Vagina (tissue), 2 donors: Measurements from ENCODE around the gene SUSD5. TPM values are rescaled to one million over a fixed set of nuclear protein-coding genes. Genes with fewer than 3 reads are reported as not detected.

ENCODE experiments used
- DNase-seq, 2 donors: peaks; one replicate each; pipeline ENCODE4 v3.0.0-alpha.2; 2017; ENCODE audit errors: extremely low spot score in 2 of 2
- H3K27ac ChIP-seq: fragments of 200-600 bp; sonication (generic); one replicate; pipeline ENCODE4 v1.5.1; 2019
- H3K27me3 ChIP-seq: fragments of 200-600 bp; sonication (generic); one replicate; pipeline ENCODE4 v1.5.1; 2019
- H3K36me3 ChIP-seq, 2 donors: fragments of 200-600 bp; sonication (generic); one replicate each; pipeline ENCODE4 v1.5.1; 2017 to 2019
- H3K4me1 ChIP-seq: fragments of 200-600 bp; sonication (generic); one replicate; pipeline ENCODE4 v1.5.1; 2019
- H3K4me3 ChIP-seq, 2 donors: fragments of 200-600 bp; sonication (generic); 1 replicate in 1 of 2; 2 replicates in 1 of 2; pipeline ENCODE4 v1.5.1; 2016 to 2019
- H3K9me3 ChIP-seq: fragments of 200-600 bp; sonication (generic); one replicate; pipeline ENCODE4 v1.5.1; 2019
- POLR2A ChIP-seq, 2 donors: fragments of 450-650 bp; IDR thresholded peaks; one replicate each; pipeline ENCODE4 v1.6.1; 2017; ENCODE audit warnings: antibody characterized with exemption in 2 of 2, mild to moderate bottlenecking in 2 of 2, moderate library complexity in 2 of 2
- POLR2AphosphoS5 ChIP-seq, 2 donors: sonication (generic); formaldehyde crosslinking; IDR thresholded peaks; one replicate each; pipeline ENCODE4 v1.9.0; 2017; ENCODE audit warnings: antibody characterized with exemption in 2 of 2, mild to moderate bottlenecking in 2 of 2, low read depth in 1 of 2; ENCODE audit not compliant: insufficient read depth in 1 of 2
- intact Hi-C: fragments of 100-400 bp; cut with DNase I; formaldehyde crosslinking; loops from one replicate; pipeline ENCODE4 v1.15.1; 2023
- small RNA-seq: library from RNA; depleted of rRNA; stranded (forward); fragments of <200 nt; gene quantifications from one replicate; pipeline ENCODE3, GENCODE V24; 2016
- total RNA-seq: library from RNA; depleted of rRNA; stranded (reverse); fragments of >200 nt; gene quantifications from one replicate; pipeline ENCODE4 v1.2.3, GENCODE V29; 2016
- TF ChIP-seq, protein P1 (sequence below), 3 experiments: fragments of 450-650 bp in 2 of 3; fragments of 200-600 bp in 1 of 3; sonication (generic) in 1 of 3; IDR thresholded peaks; one replicate each; pipeline ENCODE4 v1.5.1; 2017 to 2019; ENCODE audit warnings: antibody characterized with exemption in 3 of 3, mild to moderate bottlenecking in 2 of 3, moderate library complexity in 2 of 3

Gene SUSD5
- total RNA-seq, 1 donor from 2014 or later: 0.98 TPM

DNA sequence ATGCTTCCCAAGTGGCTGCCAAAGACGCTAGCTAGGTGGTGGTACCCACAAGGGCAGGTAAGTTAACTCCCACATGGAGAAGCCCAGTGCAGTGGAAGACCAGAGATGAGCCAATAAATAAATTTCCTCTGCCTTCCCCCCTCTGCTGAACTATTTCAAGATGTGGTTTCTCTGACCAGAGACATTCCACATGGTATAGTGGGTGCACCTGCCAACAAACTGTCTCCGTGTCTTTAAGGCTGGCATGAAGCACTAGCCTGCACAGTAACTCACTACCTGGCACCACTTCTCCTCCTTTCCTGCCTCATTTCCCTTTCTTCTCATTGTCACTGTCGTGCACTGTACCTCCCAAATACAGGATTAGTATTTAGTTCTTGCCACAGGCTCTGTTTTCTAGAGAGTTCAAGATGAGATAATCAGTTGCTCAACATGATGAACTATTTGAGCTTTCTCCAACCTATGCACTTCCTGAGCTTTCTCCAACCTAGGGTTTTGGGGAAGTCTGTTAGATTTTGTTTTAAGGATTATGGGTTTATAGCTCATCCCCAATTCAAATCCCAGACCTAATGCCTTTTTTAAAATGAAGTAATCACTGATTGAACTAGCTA is 113.2 kb downstream of the SUSD5 start:
- Histone ChIP-seq H3K4me1 (no peaks in the 10 kb centered on the region), H3K36me3 (no peaks in the 10 kb centered on the region), H3K27ac (no peak overlapping the region), H3K9me3 (no peaks in the 10 kb centered on the region), H3K27me3 (no peaks in the 10 kb centered on the region), H3K4me3 (no peak overlapping the region)
- TF ChIP-seq, protein P1, sequence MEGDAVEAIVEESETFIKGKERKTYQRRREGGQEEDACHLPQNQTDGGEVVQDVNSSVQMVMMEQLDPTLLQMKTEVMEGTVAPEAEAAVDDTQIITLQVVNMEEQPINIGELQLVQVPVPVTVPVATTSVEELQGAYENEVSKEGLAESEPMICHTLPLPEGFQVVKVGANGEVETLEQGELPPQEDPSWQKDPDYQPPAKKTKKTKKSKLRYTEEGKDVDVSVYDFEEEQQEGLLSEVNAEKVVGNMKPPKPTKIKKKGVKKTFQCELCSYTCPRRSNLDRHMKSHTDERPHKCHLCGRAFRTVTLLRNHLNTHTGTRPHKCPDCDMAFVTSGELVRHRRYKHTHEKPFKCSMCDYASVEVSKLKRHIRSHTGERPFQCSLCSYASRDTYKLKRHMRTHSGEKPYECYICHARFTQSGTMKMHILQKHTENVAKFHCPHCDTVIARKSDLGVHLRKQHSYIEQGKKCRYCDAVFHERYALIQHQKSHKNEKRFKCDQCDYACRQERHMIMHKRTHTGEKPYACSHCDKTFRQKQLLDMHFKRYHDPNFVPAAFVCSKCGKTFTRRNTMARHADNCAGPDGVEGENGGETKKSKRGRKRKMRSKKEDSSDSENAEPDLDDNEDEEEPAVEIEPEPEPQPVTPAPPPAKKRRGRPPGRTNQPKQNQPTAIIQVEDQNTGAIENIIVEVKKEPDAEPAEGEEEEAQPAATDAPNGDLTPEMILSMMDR (IDR thresholded peaks at IDR 0.05): no peak
- no peak for TF ChIP-seq POLR2A (IDR thresholded peaks at IDR 0.05)
- TF ChIP-seq POLR2AphosphoS5 (IDR thresholded peaks at IDR 0.05; ENCODE audit: insufficient read depth in 1 of 2, low read depth in 1 of 2): no peak
- intact Hi-C loops: no loop called here
- no peak for DNase-seq

DNA sequence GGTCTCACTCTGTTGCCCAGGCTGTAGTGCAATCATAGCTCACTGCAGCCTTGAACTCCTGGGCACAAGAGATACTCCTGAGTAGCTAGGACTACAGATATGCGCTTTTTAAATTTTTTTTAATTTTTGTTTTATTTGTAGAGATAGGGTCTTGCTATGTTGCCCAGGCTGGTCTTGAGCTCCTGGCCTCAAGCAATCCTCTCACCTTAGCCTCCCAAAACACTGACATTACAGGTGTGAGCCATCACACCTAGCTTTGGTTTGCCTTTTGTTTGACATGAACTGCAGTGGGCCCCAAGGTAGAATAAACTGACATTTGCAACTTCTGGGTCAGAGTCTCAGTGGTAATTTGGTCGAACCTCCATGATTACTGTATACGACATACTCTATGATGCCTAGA is 113.8 kb downstream of the SUSD5 start:
- no peak overlapping the region for H3K27ac ChIP-seq
- H3K4me3 ChIP-seq: no peak overlapping the region
- H3K36me3 ChIP-seq: no peaks in the 10 kb centered on the region
- TF ChIP-seq POLR2A (IDR thresholded peaks at IDR 0.05) (no peak), POLR2AphosphoS5 (IDR thresholded peaks at IDR 0.05; ENCODE audit: insufficient read depth in 1 of 2, low read depth in 1 of 2) (no peak)
- TF ChIP-seq, protein P1 (IDR thresholded peaks at IDR 0.05): no peak
- DNase-seq: no peak
- H3K4me1 ChIP-seq: no peaks in the 10 kb centered on the region
- intact Hi-C loops: no loop called here
- H3K9me3 ChIP-seq: no peaks in the 10 kb centered on the region
- no peaks in the 10 kb centered on the region for H3K27me3 ChIP-seq

DNA sequence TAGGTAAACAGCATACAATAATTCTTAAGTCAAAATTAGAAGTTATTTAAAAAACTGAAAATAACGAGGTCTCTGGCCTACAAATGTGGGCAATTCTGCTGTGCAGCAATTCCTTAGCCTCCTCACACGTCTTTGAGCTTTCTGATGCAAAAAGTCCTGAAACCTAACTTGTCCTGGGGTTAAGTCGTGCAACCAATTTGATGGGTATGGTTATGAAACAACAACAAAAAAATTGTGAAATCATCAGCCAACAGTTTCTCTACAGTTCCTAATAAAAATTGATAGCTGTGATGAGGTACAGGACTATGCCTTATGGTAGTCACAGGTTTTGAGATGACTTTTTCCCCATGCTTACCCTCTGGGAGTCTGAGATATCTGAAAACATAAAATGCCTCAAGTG is 115.1 kb downstream of the SUSD5 start:
- no peak overlapping the region for H3K4me3 ChIP-seq
- DNase-seq: no peak
- intact Hi-C loops: no loop called here
- no peaks in the 10 kb centered on the region for H3K4me1 ChIP-seq
- H3K36me3 ChIP-seq: no peaks in the 10 kb centered on the region
- H3K9me3 ChIP-seq: no peaks in the 10 kb centered on the region
- no peak overlapping the region for H3K27ac ChIP-seq
- TF ChIP-seq, protein P1 (IDR thresholded peaks at IDR 0.05): no peak
- no peak for TF ChIP-seq POLR2A (IDR thresholded peaks at IDR 0.05)
- no peaks in the 10 kb centered on the region for H3K27me3 ChIP-seq

DNA sequence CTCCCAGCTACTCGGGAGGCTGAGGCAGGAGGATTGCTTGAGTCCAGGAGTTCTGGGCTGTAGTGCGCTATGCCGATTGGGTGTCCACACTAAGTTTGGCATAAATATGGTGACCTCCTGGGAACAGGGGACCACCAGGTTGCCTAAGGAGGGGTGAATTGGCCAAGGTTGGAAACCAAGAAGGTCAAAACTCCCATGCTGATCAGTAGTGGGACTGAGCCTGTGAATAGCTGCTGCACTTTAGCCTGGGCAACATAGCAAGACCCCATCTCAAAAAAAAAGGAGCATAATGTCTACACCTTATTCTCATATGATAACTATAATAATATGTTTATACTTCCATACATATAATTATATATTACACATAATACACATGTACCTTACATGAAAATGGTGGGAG is 115.6 kb downstream of the SUSD5 start:
- peaks cover 1% of the 10 kb centered on the region for H3K4me1 ChIP-seq
- no peaks in the 10 kb centered on the region for H3K36me3 ChIP-seq
- H3K27me3 ChIP-seq: no peaks in the 10 kb centered on the region
- no peak for DNase-seq
- H3K4me3 ChIP-seq: no peak overlapping the region
- no peaks in the 10 kb centered on the region for H3K9me3 ChIP-seq
- intact Hi-C loops: no loop called here
- no peak overlapping the region for H3K27ac ChIP-seq
- TF ChIP-seq POLR2A (IDR thresholded peaks at IDR 0.05) (no peak), POLR2AphosphoS5 (IDR thresholded peaks at IDR 0.05; ENCODE audit: insufficient read depth in 1 of 2, low read depth in 1 of 2) (no peak)
- TF ChIP-seq, protein P1 (IDR thresholded peaks at IDR 0.05): no peak

DNA sequence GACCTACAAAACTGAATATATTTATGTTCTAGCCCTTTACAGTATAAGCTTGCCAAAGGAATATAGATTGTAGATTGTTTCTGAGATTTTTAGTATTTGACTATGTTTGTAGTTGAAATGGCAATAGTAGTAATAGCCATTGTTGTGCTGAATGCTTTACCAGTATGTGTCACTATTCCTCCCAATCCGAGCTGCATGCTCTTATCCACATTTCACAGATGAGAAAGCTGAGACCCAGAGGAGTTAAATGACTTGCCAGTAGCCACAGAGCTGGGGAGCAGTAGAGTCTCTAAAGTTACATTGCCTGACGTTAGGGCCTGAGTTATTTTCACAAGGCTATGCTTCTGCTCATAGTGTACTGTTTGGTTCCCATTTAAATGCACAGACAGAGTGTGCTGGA is 118.4 kb downstream of the SUSD5 start:
- H3K27me3 ChIP-seq: no peaks in the 10 kb centered on the region
- intact Hi-C loops: no loop called here
- H3K4me3 ChIP-seq: no peak overlapping the region
- H3K9me3 ChIP-seq: no peaks in the 10 kb centered on the region
- H3K27ac ChIP-seq: no peak overlapping the region
- no peaks in the 10 kb centered on the region for H3K36me3 ChIP-seq
- DNase-seq: no peak
- H3K4me1 ChIP-seq: peaks cover 18% of the 10 kb centered on the region
- TF ChIP-seq POLR2A (IDR thresholded peaks at IDR 0.05) (no peak), POLR2AphosphoS5 (IDR thresholded peaks at IDR 0.05; ENCODE audit: insufficient read depth in 1 of 2, low read depth in 1 of 2) (no peak)
- TF ChIP-seq, protein P1 (IDR thresholded peaks at IDR 0.05): no peak

Small RNA genes within 50 kb of the gene (small RNA-seq; reads per million reads assigned to genes)
- gene AC123900.1: not detected
- gene RN7SL296P: not detected

Other genes with a start within 250 kb of the SUSD5 start
- gene GLB1, start 121.7 kb downstream of the SUSD5 start, total RNA-seq: 31.2 TPM
- 4.4 TPM for gene TMPPE, start 121.7 kb downstream of the SUSD5 start, total RNA-seq
- 272 TPM for gene CRTAP, start 104.8 kb downstream of the SUSD5 start, total RNA-seq
- 5.9 TPM for gene FBXL2, start 58.6 kb upstream of the SUSD5 start, total RNA-seq
- 52.1 TPM for gene UBP1, start 221.6 kb upstream of the SUSD5 start, total RNA-seq